HUES64 (cell line): ENCODE results near the gene POLR2H.

Source experiments
- H3K27ac ChIP-seq: 2 replicates; pipeline ENCODE4 v1.7.0; 2013; ENCODE audit warnings: low read depth, low read length, inconsistent platforms
- H3K27me3 ChIP-seq: 2 replicates; pipeline ENCODE4 v1.6.1; 2013; ENCODE audit warnings: mild to moderate bottlenecking, low read length; ENCODE audit not compliant: insufficient read depth
- H3K36me3 ChIP-seq: 2 replicates; pipeline ENCODE4 v1.6.1; 2013; ENCODE audit warnings: mild to moderate bottlenecking, low read length; ENCODE audit not compliant: insufficient read depth
- H3K4me1 ChIP-seq: 2 replicates; pipeline ENCODE4 v1.6.1; 2013; ENCODE audit warnings: mild to moderate bottlenecking, low read length, moderate library complexity; ENCODE audit not compliant: insufficient read depth
- H3K4me3 ChIP-seq: 2 replicates; pipeline ENCODE4 v1.5.1; 2013; ENCODE audit warnings: mild to moderate bottlenecking, low read length, moderate library complexity
- H3K9ac ChIP-seq: 2 replicates; pipeline ENCODE4 v1.6.1; 2013; ENCODE audit warnings: mild to moderate bottlenecking, low read depth, low read length
- H3K9me3 ChIP-seq: 2 replicates; pipeline ENCODE4 v1.6.1; 2013; ENCODE audit warnings: low read depth, low read length; ENCODE audit not compliant: insufficient read depth
- WGBS: fragments of 150-250, 120-280 bp; methylation state at CpG from one replicate; pipeline ENCODE4 v1.1.7; 2013; ENCODE audit warnings: missing lambda C conversion rate; 5-methylcytosine and 5-hydroxymethylcytosine counted together

Gene POLR2H

DNA sequence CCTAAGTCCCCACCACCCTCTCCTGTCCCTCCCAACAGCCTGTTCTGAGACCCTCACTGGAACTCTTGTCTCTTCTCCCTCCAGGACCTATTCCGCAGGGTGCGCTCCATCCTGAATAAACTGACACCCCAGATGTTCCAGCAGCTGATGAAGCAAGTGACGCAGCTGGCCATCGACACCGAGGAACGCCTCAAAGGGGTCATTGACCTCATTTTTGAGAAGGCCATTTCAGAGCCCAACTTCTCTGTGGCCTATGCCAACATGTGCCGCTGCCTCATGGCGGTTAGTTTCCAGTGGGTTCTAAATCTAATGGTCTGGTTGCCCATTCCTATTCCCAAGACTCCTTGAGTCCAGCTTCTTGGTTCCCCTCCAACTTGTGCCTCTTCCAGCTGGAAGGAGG lies 37.8 kb upstream of the POLR2H start:
- no peaks in the 10 kb centered on the region for H3K9me3 ChIP-seq
- H3K27ac ChIP-seq: no peak overlapping the region
- no peaks in the 10 kb centered on the region for H3K4me1 ChIP-seq
- H3K9ac ChIP-seq: no peak overlapping the region
- H3K36me3 ChIP-seq: peaks cover 99% of the 10 kb centered on the region
- no peak overlapping the region for H3K4me3 ChIP-seq
- 96% methylated on average over 8 of the region's 8 CpGs for WGBS
- no peaks in the 10 kb centered on the region for H3K27me3 ChIP-seq

DNA sequence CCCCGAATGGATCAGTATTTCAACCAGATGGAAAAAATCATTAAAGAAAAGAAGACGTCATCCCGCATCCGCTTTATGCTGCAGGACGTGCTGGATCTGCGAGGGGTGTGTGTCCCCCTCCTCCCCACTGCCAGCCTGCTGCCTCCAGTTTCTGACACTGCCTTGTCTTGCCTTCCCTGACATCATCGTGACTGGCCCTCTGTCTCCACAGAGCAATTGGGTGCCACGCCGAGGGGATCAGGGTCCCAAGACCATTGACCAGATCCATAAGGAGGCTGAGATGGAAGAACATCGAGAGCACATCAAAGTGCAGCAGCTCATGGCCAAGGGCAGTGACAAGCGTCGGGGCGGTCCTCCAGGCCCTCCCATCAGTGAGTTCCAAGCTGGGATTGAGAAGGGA lies 36.2 kb upstream of the POLR2H start:
- 94% methylated on average over 13 of the region's 13 CpGs for WGBS
- H3K9ac ChIP-seq: no peak overlapping the region
- H3K27me3 ChIP-seq: no peaks in the 10 kb centered on the region
- H3K9me3 ChIP-seq: no peaks in the 10 kb centered on the region
- no peak overlapping the region for H3K4me3 ChIP-seq
- no peak overlapping the region for H3K27ac ChIP-seq
- H3K36me3 ChIP-seq: peaks cover 100% of the 10 kb centered on the region
- no peaks in the 10 kb centered on the region for H3K4me1 ChIP-seq

DNA sequence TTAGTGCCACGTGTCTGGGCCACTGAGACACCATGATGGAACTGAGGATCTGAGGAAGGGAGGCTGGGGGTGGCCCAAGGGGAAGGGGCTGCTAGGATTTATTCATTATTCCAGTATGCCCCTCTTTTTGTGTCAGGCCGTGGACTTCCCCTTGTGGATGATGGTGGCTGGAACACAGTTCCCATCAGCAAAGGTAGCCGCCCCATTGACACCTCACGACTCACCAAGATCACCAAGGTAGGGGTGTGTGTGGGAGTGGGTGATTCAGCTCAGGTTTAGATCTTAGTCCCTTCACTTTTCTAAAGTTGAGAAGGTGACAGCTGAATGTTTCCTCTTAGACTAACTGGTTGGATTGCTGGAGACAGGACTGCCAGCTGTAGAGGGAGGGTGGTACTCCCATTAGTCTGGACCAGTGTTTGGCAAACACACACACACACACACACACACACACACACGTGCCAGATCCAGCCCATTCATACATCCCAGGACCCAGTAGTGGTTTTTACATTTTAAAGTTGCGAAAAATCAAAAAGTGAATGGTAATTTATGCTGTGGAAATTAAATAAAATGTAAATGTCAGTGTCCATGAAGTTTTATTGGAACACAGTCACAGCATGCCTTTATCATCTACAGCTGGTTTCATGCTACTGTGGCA lies 35.7 kb upstream of the POLR2H start:
- Histone ChIP-seq H3K4me1 (no peaks in the 10 kb centered on the region), H3K4me3 (no peak overlapping the region), H3K9me3 (no peaks in the 10 kb centered on the region), H3K27ac (no peak overlapping the region), H3K36me3 (peaks cover 98% of the 10 kb centered on the region), H3K9ac (no peak overlapping the region), H3K27me3 (no peaks in the 10 kb centered on the region)
- 99% methylated on average over 5 of the region's 6 CpGs for WGBS

DNA sequence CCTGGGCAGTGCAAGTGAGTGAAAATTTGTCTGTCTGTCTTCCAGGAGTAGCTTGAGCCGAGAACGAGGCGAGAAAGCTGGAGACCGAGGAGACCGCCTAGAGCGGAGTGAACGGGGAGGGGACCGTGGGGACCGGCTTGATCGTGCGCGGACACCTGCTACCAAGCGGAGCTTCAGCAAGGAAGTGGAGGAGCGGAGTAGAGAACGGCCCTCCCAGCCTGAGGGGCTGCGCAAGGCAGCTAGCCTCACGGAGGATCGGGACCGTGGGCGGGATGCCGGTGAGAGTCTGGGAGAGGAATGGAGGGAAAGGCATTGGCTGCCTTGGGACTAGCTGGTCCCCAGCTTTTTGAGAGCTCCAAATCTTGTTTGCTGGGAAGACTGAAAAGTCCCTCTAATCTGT lies 34.3 kb upstream of the POLR2H start:
- no peak overlapping the region for H3K27ac ChIP-seq
- no peak overlapping the region for H3K4me3 ChIP-seq
- no peaks in the 10 kb centered on the region for H3K4me1 ChIP-seq
- WGBS: 97% methylated on average over 21 of the region's 21 CpGs
- H3K27me3 ChIP-seq: no peaks in the 10 kb centered on the region
- H3K36me3 ChIP-seq: peaks cover 98% of the 10 kb centered on the region
- H3K9ac ChIP-seq: no peak overlapping the region
- H3K9me3 ChIP-seq: no peaks in the 10 kb centered on the region

DNA sequence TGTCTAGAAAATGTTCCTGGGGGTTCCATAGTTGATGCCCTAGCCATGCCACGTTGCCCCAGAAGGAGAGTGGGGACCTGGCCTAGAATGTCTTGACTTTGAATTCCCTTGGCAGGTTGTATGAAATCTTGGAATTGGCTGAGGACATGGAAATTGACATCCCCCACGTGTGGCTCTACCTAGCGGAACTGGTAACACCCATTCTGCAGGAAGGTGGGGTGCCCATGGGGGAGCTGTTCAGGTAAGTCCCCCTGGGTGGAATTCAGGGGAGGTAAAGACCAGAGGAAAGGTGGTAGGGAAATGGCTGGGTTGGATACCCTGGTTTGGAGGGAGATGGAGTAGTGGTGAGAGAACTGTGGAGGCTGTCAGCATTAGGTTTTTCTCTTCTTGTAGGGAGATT lies 33.0 kb upstream of the POLR2H start:
- H3K27me3 ChIP-seq: no peaks in the 10 kb centered on the region
- WGBS: 64% methylated on average over 3 of the region's 3 CpGs
- H3K9ac ChIP-seq: no peak overlapping the region
- no peaks in the 10 kb centered on the region for H3K4me1 ChIP-seq
- H3K4me3 ChIP-seq: no peak overlapping the region
- H3K36me3 ChIP-seq: peaks cover 98% of the 10 kb centered on the region
- no peaks in the 10 kb centered on the region for H3K9me3 ChIP-seq
- no peak overlapping the region for H3K27ac ChIP-seq

DNA sequence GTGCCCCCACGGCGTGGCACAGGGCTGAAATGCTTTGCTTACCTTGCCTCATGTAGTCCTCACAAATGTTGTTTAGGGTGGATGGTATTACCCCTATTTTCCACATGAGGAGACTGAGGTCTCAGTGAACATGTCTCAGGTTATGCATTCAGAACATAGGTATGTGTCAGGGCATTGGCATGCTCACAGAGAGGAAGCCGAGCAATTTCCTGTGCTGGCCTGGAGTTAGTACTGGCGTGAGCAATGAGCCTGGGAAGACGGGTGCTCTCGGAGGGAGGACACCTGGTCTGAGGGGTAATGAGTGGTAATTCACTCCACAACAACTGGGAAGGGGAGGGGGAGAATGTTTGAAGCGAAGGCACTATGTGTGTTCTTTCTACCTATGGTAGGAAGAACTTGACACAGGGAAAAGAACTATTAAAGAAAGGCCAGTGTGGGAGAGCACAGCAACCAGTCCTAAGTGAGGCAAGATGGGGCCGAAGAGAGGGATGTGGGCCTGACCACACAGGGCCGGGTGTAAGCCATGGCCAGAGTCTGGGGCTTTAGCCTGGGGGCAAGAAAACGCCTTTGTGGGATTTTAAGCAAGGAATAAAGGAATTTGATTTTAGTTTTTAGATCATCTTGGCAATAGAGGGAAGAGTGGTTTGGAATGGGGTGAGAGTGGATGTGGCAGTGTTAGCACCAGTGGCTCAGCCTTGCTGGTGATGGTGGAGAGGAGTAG lies 29.0 kb upstream of the POLR2H start:
- H3K27me3 ChIP-seq: no peaks in the 10 kb centered on the region
- H3K9ac ChIP-seq: no peak overlapping the region
- WGBS: 93% methylated on average over 10 of the region's 10 CpGs
- no peaks in the 10 kb centered on the region for H3K9me3 ChIP-seq
- 0 out of 2 replicates have a peak, but pooled peaks cover 2% of the 10 kb centered on the region for H3K4me1 ChIP-seq
- H3K36me3 ChIP-seq: peaks cover 74% of the 10 kb centered on the region
- no peak overlapping the region for H3K27ac ChIP-seq
- no peak overlapping the region for H3K4me3 ChIP-seq

DNA sequence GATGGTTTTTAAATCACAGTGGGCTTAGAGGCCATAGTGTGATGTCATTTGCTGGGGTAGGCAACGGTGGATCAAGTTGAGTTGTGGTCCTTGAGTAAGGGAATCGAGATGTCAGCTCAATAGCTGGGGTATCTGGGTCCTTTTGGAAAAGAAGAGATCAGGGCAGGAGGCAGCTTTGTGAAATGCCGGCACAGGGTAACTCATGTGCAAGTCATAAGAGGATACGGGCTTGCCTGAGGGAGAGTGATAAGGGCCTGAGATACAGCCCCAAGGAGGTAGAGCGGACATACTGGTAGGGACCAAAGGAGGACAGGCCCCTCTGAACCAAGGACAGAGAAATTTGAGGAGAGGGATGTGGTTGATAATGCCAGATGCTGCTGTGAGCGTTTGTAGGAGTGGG lies 28.3 kb upstream of the POLR2H start:
- Histone ChIP-seq H3K27ac (no peak overlapping the region), H3K27me3 (no peaks in the 10 kb centered on the region), H3K4me3 (no peak overlapping the region), H3K36me3 (peaks cover 67% of the 10 kb centered on the region), H3K4me1 (0 out of 2 replicates have a peak, but pooled peaks cover 8% of the 10 kb centered on the region), H3K9ac (no peak overlapping the region), H3K9me3 (no peaks in the 10 kb centered on the region)
- 92% methylated on average over 6 of the region's 6 CpGs for WGBS

DNA sequence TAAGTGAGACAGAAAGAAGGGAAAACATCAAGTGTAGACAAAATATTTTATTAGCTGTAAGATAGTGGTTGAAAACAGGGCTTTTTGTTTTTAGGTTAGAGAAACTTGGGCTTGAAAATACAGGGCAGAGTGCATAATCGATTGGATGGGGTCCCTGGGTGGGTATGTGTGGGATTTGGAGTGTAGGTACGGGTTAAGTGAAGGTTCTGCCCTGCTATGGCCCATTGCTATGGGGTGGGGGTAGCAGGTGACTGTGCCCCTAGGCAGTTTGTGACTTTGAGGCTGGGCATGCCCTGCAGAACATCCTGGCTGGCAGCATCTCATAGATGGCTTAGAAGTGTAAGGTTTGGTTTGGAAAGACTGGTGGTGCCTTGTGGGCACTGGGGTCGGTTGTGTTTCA lies 27.8 kb upstream of the POLR2H start:
- H3K4me3 ChIP-seq: no peak overlapping the region

DNA sequence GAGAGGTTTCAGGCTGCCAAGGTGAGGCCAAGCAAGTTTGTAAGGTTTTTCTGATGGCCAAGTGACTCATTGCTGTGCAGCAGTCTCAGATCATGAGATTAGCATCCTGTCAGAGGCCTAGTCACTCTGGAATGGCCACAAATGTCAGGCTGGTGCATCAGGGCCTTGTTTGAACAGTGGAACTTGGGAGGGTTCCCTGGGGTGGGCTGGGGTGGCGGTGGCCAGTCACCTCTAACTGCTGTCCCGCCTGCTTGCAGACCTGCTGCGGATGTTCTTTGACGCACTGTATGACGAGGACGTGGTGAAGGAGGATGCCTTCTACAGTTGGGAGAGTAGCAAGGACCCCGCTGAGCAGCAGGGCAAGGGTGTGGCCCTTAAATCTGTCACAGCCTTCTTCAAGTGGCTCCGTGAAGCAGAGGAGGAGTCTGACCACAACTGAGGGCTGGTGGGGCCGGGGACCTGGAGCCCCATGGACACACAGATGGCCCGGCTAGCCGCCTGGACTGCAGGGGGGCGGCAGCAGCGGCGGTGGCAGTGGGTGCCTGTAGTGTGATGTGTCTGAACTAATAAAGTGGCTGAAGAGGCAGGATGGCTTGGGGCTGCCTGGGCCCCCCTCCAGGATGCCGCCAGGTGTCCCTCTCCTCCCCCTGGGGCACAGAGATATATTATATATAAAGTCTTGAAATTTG lies 26.9 kb upstream of the POLR2H start:
- Histone ChIP-seq H3K27me3 (no peaks in the 10 kb centered on the region), H3K9ac (no peak overlapping the region), H3K9me3 (no peaks in the 10 kb centered on the region), H3K4me1 (peaks cover 16% of the 10 kb centered on the region; the same call in 1 of the 2 replicates), H3K36me3 (peaks cover 53% of the 10 kb centered on the region), H3K27ac (peak overlapping the region; percentile 97; the same call in 1 of the 2 replicates), H3K4me3 (no peak overlapping the region)
- WGBS: 91% methylated on average over 14 of the region's 15 CpGs

More for the DNA sequence above, 27.8 kb upstream of the POLR2H start:
- H3K9me3 ChIP-seq: no peaks in the 10 kb centered on the region
- peaks cover 62% of the 10 kb centered on the region for H3K36me3 ChIP-seq
- H3K9ac ChIP-seq: no peak overlapping the region
- no peaks in the 10 kb centered on the region for H3K27me3 ChIP-seq
- no peak overlapping the region for H3K27ac ChIP-seq
- 0 out of 2 replicates have a peak, but pooled peaks cover 11% of the 10 kb centered on the region for H3K4me1 ChIP-seq
- 88% methylated on average over 3 of the region's 3 CpGs for WGBS

DNA sequence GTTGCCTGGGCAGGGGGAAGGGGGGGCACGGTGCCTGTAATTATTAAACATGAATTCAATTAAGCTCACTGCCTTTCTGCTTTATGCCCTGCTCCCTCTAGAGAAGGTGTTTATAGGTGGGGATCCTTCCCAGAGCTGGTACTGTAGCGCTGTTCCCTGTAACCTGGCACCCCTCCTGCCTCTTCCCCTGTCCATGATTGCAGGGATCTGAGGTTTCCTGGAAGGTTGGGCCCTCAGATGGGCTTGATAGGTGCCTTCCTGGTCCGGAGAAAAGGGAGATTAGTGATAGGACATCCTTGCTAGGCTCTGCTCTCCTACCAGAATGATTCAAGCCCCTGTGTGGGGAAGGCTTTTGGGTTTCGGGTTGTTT lies 26.2 kb upstream of the POLR2H start:
- Histone ChIP-seq H3K36me3 (peaks cover 46% of the 10 kb centered on the region), H3K27me3 (no peaks in the 10 kb centered on the region), H3K27ac (peak overlapping the region; percentile 97), H3K4me3 (peak overlapping the region; percentile 83), H3K4me1 (peaks cover 16% of the 10 kb centered on the region; the same call in 1 of the 2 replicates), H3K9me3 (no peaks in the 10 kb centered on the region), H3K9ac (no peak overlapping the region)
- 74% methylated on average over 3 of the region's 4 CpGs for WGBS
